Suprapubic skin (tissue), 3 donors: ENCODE data around the gene PFKP.

Experiments
- CTCF ChIP-seq, 2 donors: fragments of 200-600 bp in 1 of 2; fragments of 450-650 bp in 1 of 2; sonication (generic) in 1 of 2; IDR thresholded peaks; one replicate each; pipeline ENCODE4 v1.5.1; 2016 to 2019; ENCODE audit warnings: antibody characterized with exemption in 2 of 2, mild to moderate bottlenecking in 1 of 2, moderate library complexity in 1 of 2
- EP300 ChIP-seq: sonication (generic); formaldehyde crosslinking; IDR thresholded peaks from one replicate; pipeline ENCODE4 v1.6.1; 2017; ENCODE audit warnings: antibody characterized with exemption

- TF ChIP-seq CTCF (IDR thresholded peaks at IDR 0.05) (no peak), EP300 (no peak)
Measured at GRCh38 chr10:3173171-3173878, 106.0 kb downstream of the PFKP start.
